Measurements from ENCODE around the gene DCDC2C. TPM values are rescaled to one million over a fixed set of nuclear protein-coding genes. Genes with fewer than 3 reads are reported as not detected.

The DCDC2C gene
- total and polyA plus RNA-seq, 2 donors (not counting 3 experiments of a cell fraction or from before 2014, with no cell fraction given): not detected

DNA sequence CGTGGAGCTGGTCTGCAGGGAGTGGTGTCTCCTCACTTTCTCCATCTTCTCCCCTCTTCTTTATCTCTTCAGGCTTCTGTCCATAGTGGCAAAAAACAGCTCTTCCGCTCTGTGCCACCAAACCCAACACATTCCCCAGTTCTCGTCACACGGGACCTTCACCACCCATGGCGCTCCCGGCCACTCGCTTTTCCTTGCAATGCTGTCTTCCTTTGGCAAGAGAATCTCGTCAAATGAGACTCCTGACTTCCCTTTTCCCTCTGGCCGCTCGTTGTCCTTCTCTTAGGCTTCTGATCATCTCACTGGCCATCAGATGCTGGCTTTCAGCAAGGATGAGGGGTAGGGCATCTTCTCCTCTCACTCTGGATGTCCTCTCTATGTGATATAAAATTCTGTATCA, 72.9 kb downstream of the DCDC2C start:
- H3K36me3 ChIP-seq (ENCODE audit: control insufficient read depth in 2 of 2, extremely low read depth in 1 of 2, insufficient read depth in 2 of 2, low read length in 2 of 2): no peaks in the 10 kb centered on the region
- TF ChIP-seq, protein P1, sequence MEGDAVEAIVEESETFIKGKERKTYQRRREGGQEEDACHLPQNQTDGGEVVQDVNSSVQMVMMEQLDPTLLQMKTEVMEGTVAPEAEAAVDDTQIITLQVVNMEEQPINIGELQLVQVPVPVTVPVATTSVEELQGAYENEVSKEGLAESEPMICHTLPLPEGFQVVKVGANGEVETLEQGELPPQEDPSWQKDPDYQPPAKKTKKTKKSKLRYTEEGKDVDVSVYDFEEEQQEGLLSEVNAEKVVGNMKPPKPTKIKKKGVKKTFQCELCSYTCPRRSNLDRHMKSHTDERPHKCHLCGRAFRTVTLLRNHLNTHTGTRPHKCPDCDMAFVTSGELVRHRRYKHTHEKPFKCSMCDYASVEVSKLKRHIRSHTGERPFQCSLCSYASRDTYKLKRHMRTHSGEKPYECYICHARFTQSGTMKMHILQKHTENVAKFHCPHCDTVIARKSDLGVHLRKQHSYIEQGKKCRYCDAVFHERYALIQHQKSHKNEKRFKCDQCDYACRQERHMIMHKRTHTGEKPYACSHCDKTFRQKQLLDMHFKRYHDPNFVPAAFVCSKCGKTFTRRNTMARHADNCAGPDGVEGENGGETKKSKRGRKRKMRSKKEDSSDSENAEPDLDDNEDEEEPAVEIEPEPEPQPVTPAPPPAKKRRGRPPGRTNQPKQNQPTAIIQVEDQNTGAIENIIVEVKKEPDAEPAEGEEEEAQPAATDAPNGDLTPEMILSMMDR (IDR thresholded peaks at IDR 0.05; ENCODE audit: extremely low read depth in 1 of 2, insufficient read depth in 1 of 2, low read depth in 1 of 2, low read length in 2 of 2): no peak
- TF ChIP-seq GATA2 (IDR thresholded peaks at IDR 0.05; ENCODE audit: insufficient read depth, insufficient read length, low read depth, low read length): no peak
- TF ChIP-seq FOS (IDR thresholded peaks at IDR 0.05; ENCODE audit: borderline replicate concordance, insufficient read depth, low read length): no peak
- TF ChIP-seq, protein P2, sequence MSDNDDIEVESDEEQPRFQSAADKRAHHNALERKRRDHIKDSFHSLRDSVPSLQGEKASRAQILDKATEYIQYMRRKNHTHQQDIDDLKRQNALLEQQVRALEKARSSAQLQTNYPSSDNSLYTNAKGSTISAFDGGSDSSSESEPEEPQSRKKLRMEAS (IDR thresholded peaks at IDR 0.05; ENCODE audit: insufficient read depth, insufficient read length): no peak
- TF ChIP-seq POLR2A (IDR thresholded peaks at IDR 0.05; ENCODE audit: low read depth, low read length): no peak
- TF ChIP-seq POLR2AphosphoS5 (IDR thresholded peaks at IDR 0.05; ENCODE audit: insufficient read depth, low read depth, low read length): no peak
- no peak for TF ChIP-seq JUN (IDR thresholded peaks at IDR 0.05; ENCODE audit: borderline replicate concordance, insufficient read depth, insufficient read length, low read depth)
- no peak for TF ChIP-seq EZH2 (IDR thresholded peaks at IDR 0.05; ENCODE audit: borderline replicate concordance, low read depth, low read length, severe bottlenecking)
- TF ChIP-seq MYC (IDR thresholded peaks at IDR 0.05; ENCODE audit: low read depth, low read length): no peak
- peaks cover 4% of the 10 kb centered on the region for H3K4me1 ChIP-seq (ENCODE audit: control insufficient read depth, extremely low read depth, insufficient read depth, low read length)
- no peaks in the 10 kb centered on the region for H3K9me1 ChIP-seq (replicated peaks; ENCODE audit: control insufficient read depth, extremely low read depth, insufficient read depth, low read length)
- dilution Hi-C loops (cut with MboI; ENCODE audit: extremely low pct_ligation_motif_present, low sequenced_read_pairs) (no loop called here), intact Hi-C loops (cut with micrococcal nuclease) (no loop called here)
- H3K27me3 ChIP-seq (ENCODE audit: control insufficient read depth in 2 of 2, insufficient read depth in 2 of 2, low read length in 2 of 2): no peaks in the 10 kb centered on the region
- no peaks in the 10 kb centered on the region for H3K79me2 ChIP-seq (ENCODE audit: control insufficient read depth, insufficient read depth, low read length)
- H2AFZ ChIP-seq (ENCODE audit: low read depth, low read length): no peak overlapping the region
- no peak overlapping the region for H3K9ac ChIP-seq (replicated peaks; ENCODE audit: extremely low read depth, insufficient read depth, low read length)
- H3K4me3 ChIP-seq (replicated peaks in 1 of 3; ENCODE audit: insufficient read depth in 1 of 3, low read depth in 1 of 3, low read length in 3 of 3): no peak overlapping the region
- H3K27ac ChIP-seq (ENCODE audit: insufficient read depth, low read depth, low read length): no peak overlapping the region
- no peak for FAIRE-seq
- BruUV-seq (replicated peaks): no TSS peak
- ChIA-PET CTCF (no interaction called here), POLR2A (no interaction called here)
- no peaks in the 10 kb centered on the region for H3K9me3 ChIP-seq (replicated peaks; ENCODE audit: control insufficient read depth, insufficient read depth, low read length)
- no peak for DNase-seq (ENCODE audit: low read depth, low spot score)
- no peak overlapping the region for H3K4me2 ChIP-seq (ENCODE audit: insufficient read depth, low read length)
- H4K20me1 ChIP-seq (replicated peaks; ENCODE audit: control insufficient read depth, extremely low read depth, insufficient read depth, low read length): no peaks in the 10 kb centered on the region
